Activated CD4-positive, CD25-positive, alpha-beta regulatory T cell treated with anti-CD3 and anti-CD28 coated beads, Interleukin-2, amount 50 U/mL, for 24 hours (primary cell): ENCODE measurements around the gene ABHD14A.
A peak's percentile ranks its signal among the peaks of the same experiment; 100 is the strongest.
"Not testable (repeated sequence)": the region's sequence is repeated elsewhere in the genome, so short reads cannot be mapped to it uniquely, and the experiment has no call there.

Experiments
- ATAC-seq, 2 donors: fragments of 150-1000 bp; cut with Tn5 transposase; one replicate each; pipeline ENCODE4 v1.10.0; 2021; ENCODE audit warnings: mild to moderate bottlenecking in 1 of 2, moderate library complexity in 1 of 2

Gene ABHD14A

DNA sequence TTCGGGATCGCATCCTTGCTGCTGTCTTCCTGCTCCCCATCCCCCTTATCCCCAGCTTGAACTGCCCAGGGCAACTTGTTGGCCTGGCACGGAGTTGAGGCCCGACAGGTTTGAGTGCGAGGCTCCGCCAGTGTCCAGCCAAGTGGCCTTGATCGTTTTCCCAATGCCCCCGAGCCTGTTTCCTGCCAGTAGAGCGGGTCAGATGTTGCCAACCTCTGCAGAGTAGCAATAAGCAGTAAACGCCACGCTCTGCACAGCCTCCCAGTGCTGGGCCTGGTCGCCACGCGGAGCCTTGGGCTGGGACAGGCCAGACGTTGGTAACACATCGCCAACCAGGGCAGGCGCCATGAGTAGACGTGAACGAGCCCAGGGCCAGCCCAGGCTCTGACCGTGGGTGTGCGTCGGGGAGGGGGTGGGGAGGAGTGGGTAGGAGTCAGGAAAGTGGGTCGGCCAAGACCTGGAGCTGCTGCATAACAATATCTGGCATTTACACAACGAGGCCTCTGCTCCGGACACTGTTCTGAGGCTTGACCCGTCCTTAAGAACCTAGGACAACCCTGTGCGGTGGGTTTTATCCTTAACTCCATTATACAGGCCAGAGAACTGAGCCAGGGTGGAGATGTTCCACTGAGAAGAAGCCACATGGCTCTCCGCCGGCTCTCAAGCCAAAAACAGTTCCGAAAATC, 444 bp upstream of the ABHD14A start:
- ATAC-seq = peak; percentile 15 to 18

DNA sequence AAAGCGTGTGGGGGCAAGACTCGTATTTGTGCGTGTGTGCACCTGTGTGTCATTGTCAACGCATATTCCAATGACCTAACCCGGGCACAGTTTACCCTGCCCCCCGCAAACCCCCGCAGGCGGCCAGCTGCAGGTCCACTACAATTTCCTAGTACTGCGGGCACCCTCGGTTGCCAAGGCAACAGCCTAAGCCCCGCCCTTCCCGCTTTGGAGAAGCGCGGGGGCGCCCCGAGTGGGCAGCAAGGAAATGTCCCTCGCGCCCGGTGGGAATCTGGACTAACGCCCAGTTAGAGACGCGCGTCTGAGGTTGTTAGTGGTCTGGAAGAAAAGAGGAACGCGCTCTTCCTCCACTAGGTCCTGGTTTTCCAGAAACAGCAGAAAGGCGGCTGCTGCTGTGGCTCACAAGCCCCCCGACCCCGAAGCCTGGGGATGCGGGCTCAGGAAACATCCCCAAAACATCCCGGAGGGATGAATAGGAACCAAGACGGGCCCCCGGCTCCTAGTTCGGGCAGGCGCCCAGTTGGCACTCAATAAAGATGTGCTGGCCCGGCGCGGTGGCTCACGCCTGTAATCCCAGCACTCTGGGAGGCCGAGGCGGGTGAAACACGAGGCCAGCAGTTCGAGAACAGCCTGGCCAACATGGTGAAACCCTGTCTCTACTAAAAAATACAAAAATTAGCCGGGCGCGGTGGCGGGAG, 1.1 kb downstream of the ABHD14A start:
- no peak for ATAC-seq

DNA sequence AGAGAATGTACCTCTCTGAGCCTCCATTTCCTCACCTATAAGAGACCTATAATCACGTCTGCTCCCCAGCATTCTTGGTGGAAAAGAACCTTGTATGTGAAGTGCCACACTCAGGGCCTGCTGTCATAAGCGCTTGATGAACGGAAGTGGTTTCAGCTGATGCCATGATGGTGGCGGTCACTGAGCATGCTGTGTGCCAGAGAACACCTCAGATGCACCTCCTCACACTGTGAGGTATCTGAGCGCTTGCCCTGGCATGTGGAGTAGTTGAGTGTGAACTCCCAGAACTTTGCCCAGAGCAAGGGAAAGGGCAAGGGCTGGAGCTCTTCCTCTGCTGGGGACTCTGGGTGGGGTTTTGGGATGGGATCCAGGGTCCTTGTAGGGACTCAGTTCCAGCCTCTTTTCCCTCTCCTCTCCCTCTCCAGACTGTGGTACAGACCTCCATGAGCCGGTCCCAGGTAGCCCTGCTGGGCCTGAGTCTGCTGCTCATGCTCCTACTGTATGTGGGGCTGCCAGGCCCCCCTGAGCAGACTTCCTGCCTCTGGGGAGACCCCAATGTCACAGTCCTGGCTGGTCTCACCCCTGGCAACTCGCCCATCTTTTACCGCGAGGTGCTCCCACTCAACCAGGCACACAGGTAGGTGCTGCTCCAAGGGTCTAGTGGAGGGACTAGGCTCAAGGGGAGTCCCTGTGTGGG, 2.7 kb downstream of the ABHD14A start:
- ATAC-seq = no peak

DNA sequence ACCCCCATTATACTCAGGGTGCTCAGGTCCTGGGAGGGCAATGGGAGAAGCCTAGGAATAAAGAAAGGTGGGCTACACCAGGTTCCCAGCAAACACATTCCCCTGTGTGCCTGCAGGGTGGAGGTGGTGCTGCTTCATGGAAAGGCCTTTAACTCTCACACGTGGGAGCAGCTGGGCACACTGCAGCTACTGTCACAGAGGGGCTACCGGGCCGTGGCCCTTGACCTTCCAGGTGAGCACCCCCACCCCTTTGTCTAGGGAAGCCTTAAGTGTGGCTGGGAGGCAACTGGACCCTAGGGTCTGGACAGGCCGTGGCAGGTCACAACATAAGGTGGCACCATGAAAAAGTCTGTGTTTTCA, 3.3 kb downstream of the ABHD14A start:
- ATAC-seq = no peak

DNA sequence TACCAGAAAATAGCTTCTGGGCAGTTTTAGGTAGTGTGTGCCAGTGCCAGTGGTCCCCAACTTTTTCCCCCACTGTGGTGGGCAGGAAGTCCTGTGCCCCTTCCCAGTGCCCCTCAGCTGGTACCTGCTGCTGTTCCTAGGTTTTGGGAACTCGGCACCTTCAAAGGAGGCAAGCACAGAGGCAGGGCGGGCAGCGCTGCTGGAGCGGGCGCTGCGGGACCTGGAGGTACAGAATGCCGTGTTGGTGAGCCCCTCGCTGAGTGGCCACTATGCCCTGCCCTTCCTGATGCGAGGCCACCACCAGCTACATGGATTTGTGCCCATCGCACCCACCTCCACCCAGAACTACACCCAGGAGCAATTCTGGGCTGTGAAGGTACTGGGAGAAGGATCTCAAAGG, 5.4 kb downstream of the ABHD14A start:
- no peak for ATAC-seq

DNA sequence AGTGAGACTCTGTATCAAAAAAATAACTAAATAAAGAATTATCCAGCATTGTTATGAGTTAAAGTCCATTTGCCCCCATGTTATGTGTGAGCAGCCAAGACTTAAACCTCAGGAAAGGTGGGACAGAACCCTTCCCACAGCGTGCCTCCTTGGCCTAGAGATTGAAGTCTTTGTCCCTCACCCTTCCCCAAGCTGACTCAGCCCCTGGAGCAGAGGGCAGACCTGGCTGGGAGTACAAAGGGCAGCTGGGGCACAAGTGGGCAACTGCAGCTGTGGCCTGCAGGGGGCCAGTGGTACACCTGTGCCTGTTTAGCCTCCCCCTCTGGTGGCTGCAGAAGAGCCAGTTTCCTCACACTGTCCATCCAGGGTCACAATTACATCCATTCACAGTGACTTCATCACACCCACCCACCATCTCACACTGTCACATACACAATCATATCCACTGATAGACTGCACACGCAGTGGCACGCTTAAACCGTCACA, 7.5 kb downstream of the ABHD14A start:
- ATAC-seq = peak; percentile 22 to 31

DNA sequence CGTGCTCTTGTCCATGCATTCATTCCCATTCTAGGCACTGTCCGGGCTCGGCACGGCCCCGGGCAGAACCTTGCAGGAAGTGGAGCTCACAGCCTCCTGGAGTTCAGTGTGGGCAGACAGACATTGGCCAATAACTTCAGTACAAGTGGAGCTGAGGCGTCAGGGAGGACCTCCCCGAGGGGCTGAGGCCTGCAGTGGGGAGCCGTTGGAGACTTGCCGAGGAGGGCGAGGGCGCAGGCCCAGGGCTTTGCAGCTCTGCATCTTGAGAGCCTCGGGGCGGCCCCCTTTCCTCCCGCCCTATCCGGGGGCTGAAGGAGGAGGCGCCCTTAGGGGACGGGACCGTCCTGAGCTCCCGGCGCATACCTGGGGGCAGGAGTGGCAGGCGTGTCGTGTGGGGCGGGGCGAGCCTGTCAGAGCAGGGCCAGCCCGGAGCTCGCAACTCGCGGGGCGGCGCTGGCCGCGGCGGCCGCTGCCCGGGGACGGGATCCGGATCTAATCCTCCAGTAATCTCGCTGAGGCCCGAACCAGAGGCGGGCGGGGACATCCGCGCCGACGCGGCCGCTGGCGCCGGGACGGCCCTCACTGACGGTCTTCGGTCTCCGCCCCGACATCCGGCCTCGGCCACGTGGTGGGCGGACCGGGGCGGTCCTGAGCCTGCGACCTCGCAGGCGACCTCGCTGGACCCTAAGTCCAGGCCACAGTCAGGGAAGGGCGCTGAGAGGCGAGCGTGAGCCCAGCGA, 8.1 kb downstream of the ABHD14A start, which contains the start of gene ACY1:
Gene ACY1 (plus strand): TSS at position 698 of the 740 bp plus-strand sequence. CDS start 530 bp downstream, outside the sequence.
- peak; percentile 85 for ATAC-seq

DNA sequence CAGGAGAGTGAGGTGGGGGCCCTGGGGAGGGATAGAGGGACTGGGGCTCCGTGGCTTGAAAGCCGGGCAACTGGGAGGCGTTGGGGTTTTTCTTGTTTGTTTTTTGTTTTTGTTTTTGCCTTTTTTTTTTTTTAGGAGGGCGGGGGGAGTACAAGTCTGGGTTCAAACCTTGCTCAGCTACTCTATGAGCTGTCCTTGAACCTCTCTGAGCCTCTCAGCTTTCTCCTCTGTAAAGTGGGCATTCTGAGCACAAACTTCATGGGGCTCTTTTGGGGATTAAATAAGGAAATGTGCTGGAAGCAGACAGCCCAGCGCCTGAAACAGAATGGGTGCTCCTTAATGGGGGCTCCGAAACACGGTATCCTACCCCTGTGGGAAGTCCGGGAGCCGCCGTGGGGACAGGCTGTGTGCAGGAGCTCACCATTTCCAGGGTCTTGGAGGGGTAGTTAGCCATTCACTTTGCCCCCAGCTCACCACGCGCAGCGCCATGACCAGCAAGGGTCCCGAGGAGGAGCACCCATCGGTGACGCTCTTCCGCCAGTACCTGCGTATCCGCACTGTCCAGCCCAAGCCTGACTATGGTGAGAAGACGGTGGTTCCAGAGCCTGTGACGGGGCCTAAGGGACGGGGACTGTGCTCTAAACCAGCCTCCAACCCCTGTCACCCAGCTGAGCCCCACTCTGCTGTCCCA, 8.9 kb downstream of the ABHD14A start:
- ATAC-seq = peak in 1 of 2 donors; percentile 1

DNA sequence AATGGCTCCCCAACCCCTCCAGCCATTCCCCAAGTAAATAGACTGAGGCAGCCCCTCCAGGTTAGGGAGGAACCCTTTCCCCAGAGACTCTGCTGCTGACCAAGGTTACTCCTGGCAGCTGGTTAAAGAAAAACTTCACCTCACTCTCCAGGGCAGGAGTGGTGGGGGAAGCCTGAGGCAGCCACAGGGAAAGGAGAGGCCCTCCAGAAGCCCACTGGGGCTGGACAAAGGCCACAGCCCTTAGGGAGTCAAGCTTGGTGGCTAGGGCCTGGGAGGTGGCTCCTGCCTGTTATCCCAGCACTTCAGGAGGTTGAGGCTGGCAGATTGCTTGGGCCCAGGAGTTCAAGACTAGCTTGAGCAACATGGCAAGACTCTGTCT, 9.4 kb downstream of the ABHD14A start:
- ATAC-seq = no peak

DNA sequence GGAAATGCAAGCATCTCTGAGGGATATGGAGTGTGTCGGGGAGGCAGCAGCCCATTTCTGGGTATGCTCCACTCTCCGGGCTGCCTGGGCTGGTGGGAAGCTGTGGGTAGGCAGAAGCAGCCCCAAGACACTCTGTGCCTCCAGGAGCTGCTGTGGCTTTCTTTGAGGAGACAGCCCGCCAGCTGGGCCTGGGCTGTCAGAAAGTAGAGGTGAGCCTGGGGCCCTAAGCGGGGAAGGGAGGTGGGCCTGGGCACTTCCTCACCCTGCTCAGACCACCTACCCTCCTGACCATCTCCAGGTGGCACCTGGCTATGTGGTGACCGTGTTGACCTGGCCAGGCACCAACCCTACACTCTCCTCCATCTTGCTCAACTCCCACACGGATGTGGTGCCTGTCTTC, 10.2 kb downstream of the ABHD14A start:
- no peak for ATAC-seq

DNA sequence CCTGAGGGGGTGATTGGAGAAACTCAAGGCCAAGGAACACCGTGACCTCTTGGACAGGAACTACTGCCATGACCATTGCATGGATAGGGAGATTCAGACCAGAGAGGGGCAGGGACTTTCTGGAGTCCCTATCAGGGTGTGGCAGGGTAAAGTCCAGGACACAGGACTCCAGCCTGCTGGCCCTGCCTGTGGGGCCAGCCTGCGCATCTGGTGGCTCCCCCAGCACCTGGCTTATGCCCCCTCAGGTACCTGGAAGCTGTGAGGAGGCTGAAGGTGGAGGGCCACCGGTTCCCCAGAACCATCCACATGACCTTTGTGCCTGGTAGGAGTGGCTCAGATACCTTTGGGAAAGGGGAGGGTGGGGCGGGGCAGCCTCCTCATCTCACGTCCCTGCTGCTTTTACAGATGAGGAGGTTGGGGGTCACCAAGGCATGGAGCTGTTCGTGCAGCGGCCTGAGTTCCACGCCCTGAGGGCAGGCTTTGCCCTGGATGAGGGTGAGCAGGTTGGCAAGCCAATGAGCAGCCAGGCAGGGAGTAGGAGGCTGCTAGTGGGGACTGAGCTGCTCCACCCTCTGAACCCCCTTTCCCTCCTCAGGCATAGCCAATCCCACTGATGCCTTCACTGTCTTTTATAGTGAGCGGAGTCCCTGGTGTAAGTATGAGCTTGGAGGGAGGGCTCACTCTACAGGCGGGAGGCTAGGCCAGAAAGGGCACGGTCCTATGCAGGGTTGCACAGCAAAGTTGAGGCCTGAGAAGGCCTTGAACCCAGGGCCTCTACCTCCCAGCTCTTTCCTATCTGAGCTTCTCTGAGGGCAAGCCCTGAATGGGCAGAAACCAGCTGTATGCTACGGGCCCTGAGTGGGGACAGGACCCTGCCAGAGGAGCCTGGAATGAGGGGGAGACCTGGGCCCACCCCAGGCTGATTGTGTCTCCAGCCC, 11.4 kb downstream of the ABHD14A start:
- ATAC-seq = no peak

DNA sequence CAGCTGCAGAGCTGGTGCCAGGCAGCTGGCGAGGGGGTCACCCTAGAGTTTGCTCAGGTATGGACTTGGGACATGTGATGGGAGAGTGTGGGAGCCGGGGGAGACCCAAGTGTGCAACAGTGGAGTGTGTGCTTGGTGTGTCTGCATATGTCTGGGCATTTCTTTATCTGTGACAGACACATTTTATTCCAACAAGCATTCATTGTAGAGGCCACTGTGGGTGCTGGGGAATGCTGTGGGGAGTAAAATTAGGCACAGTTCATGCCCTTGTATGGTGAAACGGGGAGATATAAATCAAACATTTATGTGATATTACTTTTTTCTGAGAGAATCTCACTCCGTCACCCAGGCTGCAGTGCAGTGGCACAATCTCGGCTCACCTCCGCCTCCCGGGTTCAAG, 12.7 kb downstream of the ABHD14A start:
- ATAC-seq = no peak

DNA sequence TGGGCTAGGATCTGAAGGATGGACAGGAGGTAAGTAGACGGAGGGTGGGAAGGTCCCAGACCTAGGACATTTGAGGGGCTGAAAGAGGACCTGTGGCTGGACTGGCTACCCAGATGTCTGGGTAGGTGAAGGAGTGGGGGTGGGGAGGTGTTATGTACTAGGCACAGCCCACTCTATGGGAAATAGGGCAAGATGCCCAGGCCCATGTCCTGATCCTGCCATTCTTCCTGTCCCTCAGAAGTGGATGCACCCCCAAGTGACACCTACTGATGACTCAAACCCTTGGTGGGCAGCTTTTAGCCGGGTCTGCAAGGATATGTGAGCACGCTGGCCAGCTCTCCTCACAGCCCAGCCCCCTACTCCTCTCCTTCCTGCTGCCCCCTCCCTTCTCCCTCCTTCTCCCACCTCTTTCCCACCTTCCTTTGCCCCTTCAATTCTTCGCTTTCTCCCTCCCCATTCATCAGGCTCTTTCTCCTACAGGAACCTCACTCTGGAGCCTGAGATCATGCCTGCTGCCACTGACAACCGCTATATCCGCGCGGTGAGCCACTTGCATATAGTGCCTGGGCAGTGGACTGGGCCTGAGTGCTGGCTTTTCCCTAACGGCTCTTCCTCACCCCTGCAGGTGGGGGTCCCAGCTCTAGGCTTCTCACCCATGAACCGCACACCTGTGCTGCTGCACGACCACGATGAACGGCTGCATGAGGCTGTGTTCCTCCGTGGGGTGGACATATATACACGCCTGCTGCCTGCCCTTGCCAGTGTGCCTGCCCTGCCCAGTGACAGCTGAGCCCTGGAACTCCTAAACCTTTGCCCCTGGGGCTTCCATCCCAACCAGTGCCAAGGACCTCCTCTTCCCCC, 13.7 kb downstream of the ABHD14A start:
- ATAC-seq = no peak

DNA sequence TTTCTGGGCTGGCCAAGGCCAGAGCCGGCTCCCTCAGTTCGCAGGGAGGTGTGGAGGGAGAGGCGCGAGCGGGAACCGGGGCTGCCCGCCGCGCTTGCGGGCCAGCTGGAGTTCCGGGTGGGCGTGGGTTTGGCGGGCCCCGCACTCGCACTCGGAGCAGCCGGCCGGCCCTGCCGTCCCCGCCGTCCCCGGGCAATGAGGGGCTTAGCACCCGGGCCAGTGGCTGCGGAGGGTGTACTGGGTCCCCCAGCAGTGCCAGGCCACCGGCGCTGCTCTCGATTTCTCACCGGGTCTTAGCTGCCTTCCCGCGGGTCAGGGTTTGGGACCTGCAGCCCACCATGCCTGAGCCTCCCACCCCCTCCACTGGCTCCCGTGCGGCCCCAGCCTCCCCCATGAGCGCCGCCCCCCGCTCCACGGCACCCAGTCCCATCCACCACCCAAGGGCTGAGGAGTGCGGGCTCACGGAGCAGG, 15.7 kb downstream of the ABHD14A start:
- not testable (repeated sequence) for ATAC-seq

DNA sequence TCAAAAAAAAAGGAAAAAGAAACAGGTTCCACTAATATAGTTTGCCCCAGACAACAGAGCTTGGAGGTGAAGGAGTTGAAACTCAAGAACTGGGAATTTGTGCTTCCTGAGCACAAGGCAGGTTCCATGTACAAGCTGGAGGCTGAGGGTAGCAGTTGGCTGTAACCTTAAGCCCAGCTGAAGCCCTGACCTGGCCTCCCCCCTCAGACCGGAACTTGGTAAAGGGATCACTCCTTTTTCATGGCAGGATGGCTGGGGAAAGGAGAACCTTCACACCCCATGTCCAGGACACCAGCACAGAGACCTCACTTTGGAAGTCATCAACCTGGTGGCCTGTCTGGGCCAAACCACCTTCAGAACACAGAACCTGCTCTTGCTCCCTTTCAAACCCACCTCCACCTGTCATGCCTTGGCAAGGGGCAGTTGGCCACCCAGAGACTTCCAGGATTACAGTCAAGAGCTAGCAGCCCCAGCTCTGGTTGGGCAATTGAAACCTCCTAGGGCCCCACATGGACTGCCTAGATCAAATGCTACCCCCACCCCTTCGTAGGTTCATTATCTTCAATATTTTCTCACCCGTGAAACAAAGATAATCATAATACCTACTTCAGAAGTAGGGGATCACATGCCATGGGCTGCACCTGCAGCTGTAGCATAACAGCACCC, 17.3 kb downstream of the ABHD14A start:
- ATAC-seq = no peak

DNA sequence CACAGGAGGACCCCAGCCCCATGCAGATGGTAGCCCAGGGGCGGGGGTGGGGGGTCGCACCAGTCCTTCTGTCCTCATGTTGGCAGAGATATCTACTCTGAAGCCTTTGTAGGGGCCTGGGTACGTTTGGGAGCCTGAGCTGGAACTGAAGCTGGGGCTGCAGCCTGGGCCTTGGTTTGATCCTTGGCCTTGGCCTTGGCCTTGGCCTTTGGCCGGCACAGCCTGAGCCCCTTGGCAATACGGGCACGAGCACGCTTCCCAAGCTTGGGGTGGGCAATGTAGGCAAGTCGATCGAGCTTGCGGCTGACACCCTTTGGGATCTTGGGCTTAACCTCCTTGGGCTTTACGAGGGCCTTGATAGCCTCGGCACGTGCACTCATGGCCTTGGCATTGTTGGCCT, 18.8 kb downstream of the ABHD14A start:
- ATAC-seq = not testable (repeated sequence)

DNA sequence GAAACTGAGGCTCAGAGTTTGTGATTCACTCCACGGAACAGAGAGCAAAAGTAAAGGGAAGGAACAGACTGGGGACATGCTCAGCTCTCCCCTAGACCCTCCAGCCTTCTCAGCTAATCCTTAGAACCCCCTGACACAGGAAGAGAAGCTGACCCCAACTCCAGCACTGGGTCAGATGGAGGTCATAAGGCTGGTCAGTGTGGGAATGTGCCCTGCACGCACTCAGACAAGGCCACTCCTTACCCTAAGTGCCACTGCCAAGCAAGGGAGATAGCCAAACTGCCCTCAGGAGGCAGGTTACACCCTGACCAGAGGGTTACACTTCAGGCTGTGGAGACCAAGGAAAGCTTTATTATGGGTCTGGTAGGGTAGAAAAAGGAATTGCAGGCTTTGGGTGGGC, 19.7 kb downstream of the ABHD14A start:
- ATAC-seq = no peak

DNA sequence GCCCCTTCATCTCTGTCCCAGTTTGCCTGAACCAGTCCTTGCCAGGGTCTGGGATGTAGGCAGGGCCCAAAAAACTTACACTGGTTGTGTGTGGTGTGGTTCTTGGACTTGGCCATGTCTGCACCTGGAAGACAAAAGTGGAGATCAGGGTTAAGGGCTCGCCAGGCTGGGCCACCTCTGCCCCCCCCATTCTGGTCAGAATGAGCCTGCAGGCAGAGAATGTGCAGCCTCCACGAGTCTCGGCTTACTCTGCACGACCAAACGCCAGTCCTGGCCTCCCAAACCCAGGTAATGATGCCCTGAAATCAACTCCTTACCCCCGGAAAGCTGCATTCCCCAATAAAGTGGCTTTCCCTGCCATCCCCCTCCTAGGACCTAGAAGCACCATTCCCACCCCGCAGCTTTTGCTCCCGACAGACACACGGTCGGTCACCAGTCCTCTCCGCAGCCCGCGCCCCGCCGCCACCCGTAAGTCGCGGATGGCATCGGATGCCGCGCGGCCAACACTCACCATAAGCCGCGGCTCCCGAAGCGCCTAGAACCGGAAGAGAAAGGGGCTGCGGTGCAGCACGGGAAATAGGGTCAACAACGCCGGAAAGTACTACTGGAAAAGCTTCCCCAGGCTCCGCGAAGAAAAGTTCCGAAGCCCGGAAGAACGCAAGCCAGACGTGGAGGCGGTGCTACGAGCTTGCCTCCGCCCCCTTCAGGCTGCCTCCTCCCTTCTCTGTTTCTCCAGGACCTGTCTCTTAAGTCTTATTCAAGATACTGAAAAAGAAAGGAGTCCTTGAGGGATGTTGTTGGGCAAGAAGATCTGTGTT, 20.7 kb downstream of the ABHD14A start, which contains the start of gene RPL29:
Gene RPL29 (minus strand): TSS at position 550 of the 818 bp plus-strand sequence. CDS start 434 bp downstream, at position 116.
- ATAC-seq = peak; percentile 89 to 95
